Measurements from ENCODE around the gene PRKAR1A. TPM values are rescaled to one million over a fixed set of nuclear protein-coding genes. Genes with fewer than 3 reads are reported as not detected.

Gene PRKAR1A
- total and polyA plus RNA-seq, 2 of the 8 experiments (the other 6 are each of a cell fraction or from before 2014, with no cell fraction given) = 39.3 to 149 TPM

DNA sequence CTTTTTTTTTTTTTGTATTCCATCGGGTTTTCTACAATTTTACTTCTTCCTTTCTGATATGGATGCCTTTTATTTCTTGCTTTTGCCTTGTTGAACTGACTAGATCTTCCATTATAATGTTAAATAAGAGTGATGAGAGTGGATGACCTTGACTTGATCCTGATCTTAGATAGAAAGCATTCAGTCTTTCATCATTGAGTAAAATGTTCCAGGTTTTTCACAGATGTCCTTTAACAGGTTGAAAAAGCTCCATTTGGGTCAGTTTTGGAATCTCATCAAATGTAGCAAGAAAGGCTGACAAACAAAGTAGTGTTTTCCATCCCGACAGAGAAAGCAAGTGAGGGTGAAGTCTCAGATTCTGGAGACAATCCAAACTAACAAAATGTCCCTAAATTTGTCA lies 27.8 kb upstream of the PRKAR1A start:
- H4K20me1 ChIP-seq (replicated peaks in 1 of 2; ENCODE audit: control insufficient read depth in 1 of 2, insufficient read depth in 2 of 2, low read length in 2 of 2) = no peaks in the 10 kb centered on the region
- 81% methylated on average over 2 of the region's 2 CpGs; no CpG with 5 or more reads in 1 of the 2 experiments for WGBS, 2 experiments (ENCODE audit: extremely low coverage in 1 of 2, insufficient coverage in 1 of 2, insufficient read length in 1 of 2, insufficient replicate concordance in 2 of 2, low coverage in 1 of 2, low lambda C conversion rate in 2 of 2, missing lambda C conversion rate in 1 of 2)
- no peaks in the 10 kb centered on the region; a peak in 1 of 7 replicates for H3K27me3 ChIP-seq (replicated peaks in 1 of 4; ENCODE audit: control insufficient read depth in 3 of 4, extremely low read depth in 1 of 4, insufficient read depth in 3 of 4, low read length in 3 of 4)
- H3K23ac ChIP-seq (ENCODE audit: insufficient read length) = no peak overlapping the region
- H4K8ac ChIP-seq (ENCODE audit: extremely low read depth, insufficient read depth, low read length) = no peak overlapping the region
- no peak overlapping the region for H3K27ac ChIP-seq (ENCODE audit: low read depth, low read length)
- no peak overlapping the region for H3K14ac ChIP-seq (ENCODE audit: insufficient read length)
- H2BK20ac ChIP-seq (ENCODE audit: low read length) = no peak overlapping the region
- H3K9ac ChIP-seq (replicated peaks in 1 of 4; ENCODE audit: extremely low read depth in 1 of 4, low read depth in 3 of 4, low read length in 3 of 4) = no peak overlapping the region
- POLR2A ChIA-PET (ENCODE audit: partially characterized antibody) = no interaction called here
- no peak overlapping the region for H3K18ac ChIP-seq (ENCODE audit: extremely low read depth, low read length)
- FAIRE-seq (no peak), DNase-seq (ENCODE audit: low read depth in 1 of 2, low spot score in 2 of 2) (no peak)
- H3K36me3 ChIP-seq (ENCODE audit: control insufficient read depth in 2 of 4, insufficient read depth in 4 of 4, low read length in 3 of 4) = no peaks in the 10 kb centered on the region
- H4K91ac ChIP-seq (replicated peaks; ENCODE audit: insufficient read length, low read length) = no peak overlapping the region
- no peak overlapping the region for H4K5ac ChIP-seq (ENCODE audit: insufficient read length, low read depth, low read length)
- H3K4me3 ChIP-seq (ENCODE audit: extremely low read depth in 1 of 4, insufficient read depth in 2 of 4, low read depth in 3 of 4, low read length in 4 of 4) = no peak overlapping the region
- H3K79me1 ChIP-seq (ENCODE audit: low read depth, low read length) = no peaks in the 10 kb centered on the region
- H2BK12ac ChIP-seq (ENCODE audit: low read depth, low read length) = no peak overlapping the region
- H2BK120ac ChIP-seq (replicated peaks; ENCODE audit: low read depth, low read length) = no peak overlapping the region
- no peak overlapping the region for H3K4me2 ChIP-seq (ENCODE audit: insufficient read depth in 1 of 2, low read depth in 2 of 2, low read length in 2 of 2)
- no peaks in the 10 kb centered on the region for H3K23me2 ChIP-seq (ENCODE audit: low read depth, low read length)
- no peak overlapping the region for H3K4ac ChIP-seq (replicated peaks; ENCODE audit: insufficient read length, low read depth, low read length)
- no peak overlapping the region for H2AFZ ChIP-seq (ENCODE audit: low read length)
- no peaks in the 10 kb centered on the region for H3K4me1 ChIP-seq (replicated peaks in 1 of 4; ENCODE audit: control insufficient read depth in 3 of 4, insufficient read depth in 4 of 4, low read length in 3 of 4)
- no peaks in the 10 kb centered on the region for H3K9me3 ChIP-seq (ENCODE audit: insufficient read depth in 2 of 2, low read depth in 1 of 2, low read length in 1 of 2)
- no peaks in the 10 kb centered on the region for H3K79me2 ChIP-seq (ENCODE audit: control insufficient read depth in 1 of 2, insufficient read depth in 2 of 2, low read length in 2 of 2)
- H2BK5ac ChIP-seq (ENCODE audit: low read depth, low read length) = no peak overlapping the region
- H3K56ac ChIP-seq (replicated peaks; ENCODE audit: insufficient read length, low read depth, low read length) = no peak overlapping the region
- H2BK15ac ChIP-seq (ENCODE audit: low read length) = no peak overlapping the region
- TF ChIP-seq SRF (IDR thresholded peaks at IDR 0.05; ENCODE audit: low read depth, low read length) = no peak
- no peak for TF ChIP-seq KDM5A (IDR thresholded peaks at IDR 0.05; ENCODE audit: low read length)
- no peak for TF ChIP-seq JUN (IDR thresholded peaks at IDR 0.05; ENCODE audit: low read depth, low read length)
- no peak for TF ChIP-seq RAD21 (IDR thresholded peaks at IDR 0.05 in 1 of 2, conservative IDR thresholded peaks at IDR 0.05 in 1 of 2; ENCODE audit: low read depth in 2 of 2, low read length in 2 of 2)
- TF ChIP-seq, protein P1, sequence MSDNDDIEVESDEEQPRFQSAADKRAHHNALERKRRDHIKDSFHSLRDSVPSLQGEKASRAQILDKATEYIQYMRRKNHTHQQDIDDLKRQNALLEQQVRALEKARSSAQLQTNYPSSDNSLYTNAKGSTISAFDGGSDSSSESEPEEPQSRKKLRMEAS (IDR thresholded peaks at IDR 0.05) = no peak
- TF ChIP-seq TBP (IDR thresholded peaks at IDR 0.05; ENCODE audit: low read depth, low read length) = no peak
- TF ChIP-seq, protein P2, sequence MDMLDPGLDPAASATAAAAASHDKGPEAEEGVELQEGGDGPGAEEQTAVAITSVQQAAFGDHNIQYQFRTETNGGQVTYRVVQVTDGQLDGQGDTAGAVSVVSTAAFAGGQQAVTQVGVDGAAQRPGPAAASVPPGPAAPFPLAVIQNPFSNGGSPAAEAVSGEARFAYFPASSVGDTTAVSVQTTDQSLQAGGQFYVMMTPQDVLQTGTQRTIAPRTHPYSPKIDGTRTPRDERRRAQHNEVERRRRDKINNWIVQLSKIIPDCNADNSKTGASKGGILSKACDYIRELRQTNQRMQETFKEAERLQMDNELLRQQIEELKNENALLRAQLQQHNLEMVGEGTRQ (IDR thresholded peaks at IDR 0.05; ENCODE audit: low read length) = no peak
- no peak for TF ChIP-seq CBX5 (IDR thresholded peaks at IDR 0.05; ENCODE audit: low read depth, low read length)
- TF ChIP-seq GABPA (IDR thresholded peaks at IDR 0.05; ENCODE audit: borderline replicate concordance, insufficient read depth, low read length) = no peak
- H2AK5ac ChIP-seq (ENCODE audit: low read depth, low read length) = no peak overlapping the region
- CTCF ChIA-PET (ENCODE audit: partially characterized antibody) = interaction anchor here (0.6 to 1.2 kb wide), 2 partner anchors 15 to 91 kb away, joined by 3 read pairs; no protein-coding TSS in a partner anchor
